DOHH2 (cell line): ENCODE data around the gene SUGCT.

Experiments
- EZH2phosphoT487 ChIP-seq: fragments of 200-600 bp; sonication (generic); IDR thresholded peaks from 2 replicates; pipeline ENCODE4 v1.6.1; 2017; ENCODE audit warnings: borderline replicate concordance, mild to moderate bottlenecking, antibody characterized with exemption, low read length, moderate library complexity, mixed read lengths
- TF ChIP-seq, protein P1 (sequence below): fragments of 200-600 bp; sonication (generic); IDR thresholded peaks from one replicate; pipeline ENCODE4 v1.5.1; 2014; ENCODE audit warnings: antibody characterized with exemption, mild to moderate bottlenecking, low read depth, low read length; ENCODE audit not compliant: poor library complexity, severe bottlenecking

DNA sequence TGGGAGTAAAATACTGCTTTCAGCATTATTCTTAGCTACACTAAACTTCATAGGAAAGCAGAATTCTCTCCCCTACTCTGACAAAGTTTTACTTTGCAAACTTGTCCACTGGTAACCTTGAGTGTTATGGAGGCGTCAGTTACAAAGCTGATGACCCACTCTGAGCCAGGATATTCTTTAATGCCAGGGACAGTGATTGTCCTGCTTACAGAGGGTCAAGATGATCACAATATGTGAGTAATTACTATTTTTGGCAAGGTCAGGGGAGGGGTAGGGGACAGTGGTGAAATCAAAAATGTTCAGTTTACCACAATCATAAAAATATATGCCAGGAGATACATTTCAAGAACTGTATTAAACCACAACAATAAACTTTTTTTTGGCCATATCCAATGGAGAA, 520.6 kb downstream of the SUGCT start:
- TF ChIP-seq, protein P1, sequence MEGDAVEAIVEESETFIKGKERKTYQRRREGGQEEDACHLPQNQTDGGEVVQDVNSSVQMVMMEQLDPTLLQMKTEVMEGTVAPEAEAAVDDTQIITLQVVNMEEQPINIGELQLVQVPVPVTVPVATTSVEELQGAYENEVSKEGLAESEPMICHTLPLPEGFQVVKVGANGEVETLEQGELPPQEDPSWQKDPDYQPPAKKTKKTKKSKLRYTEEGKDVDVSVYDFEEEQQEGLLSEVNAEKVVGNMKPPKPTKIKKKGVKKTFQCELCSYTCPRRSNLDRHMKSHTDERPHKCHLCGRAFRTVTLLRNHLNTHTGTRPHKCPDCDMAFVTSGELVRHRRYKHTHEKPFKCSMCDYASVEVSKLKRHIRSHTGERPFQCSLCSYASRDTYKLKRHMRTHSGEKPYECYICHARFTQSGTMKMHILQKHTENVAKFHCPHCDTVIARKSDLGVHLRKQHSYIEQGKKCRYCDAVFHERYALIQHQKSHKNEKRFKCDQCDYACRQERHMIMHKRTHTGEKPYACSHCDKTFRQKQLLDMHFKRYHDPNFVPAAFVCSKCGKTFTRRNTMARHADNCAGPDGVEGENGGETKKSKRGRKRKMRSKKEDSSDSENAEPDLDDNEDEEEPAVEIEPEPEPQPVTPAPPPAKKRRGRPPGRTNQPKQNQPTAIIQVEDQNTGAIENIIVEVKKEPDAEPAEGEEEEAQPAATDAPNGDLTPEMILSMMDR: no peak
- TF ChIP-seq EZH2phosphoT487: no peak
